ENCODE results near the gene FAR2. TPM values are rescaled to one million over a fixed set of nuclear protein-coding genes. Genes with fewer than 3 reads are reported as not detected.

Gene FAR2
- polyA plus RNA-seq, 1 of the 3 experiments (the other 2 are of a cell fraction): 7.4 TPM

GRCh38 chr12:29155079-29155478, 6.0 kb downstream of the FAR2 start (continued):
- TF ChIP-seq EP300 (IDR thresholded peaks at IDR 0.05; ENCODE audit: borderline replicate concordance in 1 of 2, low read depth in 1 of 2, low read length in 1 of 2) (no peak), RCOR1 (IDR thresholded peaks at IDR 0.05; ENCODE audit: low read length) (no peak), FOXJ3 (CRISPR knock-in tag; IDR thresholded peaks at IDR 0.05) (peak; percentile 70; the same call in 1 of the 2 replicates), USF1 (IDR thresholded peaks at IDR 0.05; ENCODE audit: borderline replicate concordance, low read depth) (no peak), NRF1 (IDR thresholded peaks at IDR 0.05; ENCODE audit: low read depth, low read length) (no peak)
- TF ChIP-seq, protein P1, sequence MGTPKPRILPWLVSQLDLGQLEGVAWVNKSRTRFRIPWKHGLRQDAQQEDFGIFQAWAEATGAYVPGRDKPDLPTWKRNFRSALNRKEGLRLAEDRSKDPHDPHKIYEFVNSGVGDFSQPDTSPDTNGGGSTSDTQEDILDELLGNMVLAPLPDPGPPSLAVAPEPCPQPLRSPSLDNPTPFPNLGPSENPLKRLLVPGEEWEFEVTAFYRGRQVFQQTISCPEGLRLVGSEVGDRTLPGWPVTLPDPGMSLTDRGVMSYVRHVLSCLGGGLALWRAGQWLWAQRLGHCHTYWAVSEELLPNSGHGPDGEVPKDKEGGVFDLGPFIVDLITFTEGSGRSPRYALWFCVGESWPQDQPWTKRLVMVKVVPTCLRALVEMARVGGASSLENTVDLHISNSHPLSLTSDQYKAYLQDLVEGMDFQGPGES (IDR thresholded peaks at IDR 0.05; ENCODE audit: low read depth, low read length): no peak

- no peaks in the 10 kb centered on the region for H3K9me2 ChIP-seq
- H3K9ac ChIP-seq: 0 out of 2 replicates have a peak overlapping the region, but pooled peaks have one; percentile 42
- H3K4me2 ChIP-seq: peak overlapping the region; percentile 63
- 7% methylated on average over 1 of the region's 1 CpG for WGBS (ENCODE audit: low lambda C conversion rate)
- H3K9me3 ChIP-seq: no peaks in the 10 kb centered on the region
- H3F3A ChIP-seq (replicated peaks; ENCODE audit: insufficient read depth): peaks cover 15% of the 10 kb centered on the region
- peaks cover 4 to 12% of the 10 kb centered on the region in 2 experiments for H3K4me1 ChIP-seq (ENCODE audit: control insufficient read depth in 1 of 2, insufficient read depth in 2 of 2, low read depth in 1 of 2, low read length in 1 of 2)
- H3K36me3 ChIP-seq (replicated peaks in 1 of 2; ENCODE audit: control insufficient read depth in 1 of 2, insufficient read depth in 2 of 2, low read length in 1 of 2): no peaks in the 10 kb centered on the region
- H4K20me1 ChIP-seq (ENCODE audit: insufficient read depth): no peaks in the 10 kb centered on the region
- ChIA-PET POLR2A (no interaction called here), CTCF (interaction anchor here (1.4 kb wide), 1 partner anchor 9 kb away, joined by 3 read pairs; the partner anchor contains the start of gene FAR2)
- no peak overlapping the region for H2AFZ ChIP-seq (ENCODE audit: low read depth)
- H3K79me2 ChIP-seq (ENCODE audit: insufficient read depth): no peaks in the 10 kb centered on the region
- no peak for DNase-seq
- peak overlapping the region in 1 of 2 experiments; percentile 80; a peak in 2 of 4 replicates for H3K27ac ChIP-seq (ENCODE audit: low read depth in 2 of 2, low read length in 1 of 2)
- no peaks in the 10 kb centered on the region for H3K27me3 ChIP-seq (ENCODE audit: insufficient read depth)
- H3K4me3 ChIP-seq (ENCODE audit: low read depth in 2 of 2, low read length in 1 of 2): no peak overlapping the region
- peak; percentile 61; the same call in 1 of the 2 replicates for TF ChIP-seq TEAD4 (IDR thresholded peaks at IDR 0.05; ENCODE audit: borderline replicate concordance, insufficient read depth)
- TF ChIP-seq TAF1 (IDR thresholded peaks at IDR 0.05; ENCODE audit: borderline replicate concordance, low read depth, low read length): no peak
- TF ChIP-seq GATA2 (CRISPR knock-in tag; IDR thresholded peaks at IDR 0.05): no peak
- TF ChIP-seq RFX5 (IDR thresholded peaks at IDR 0.05; ENCODE audit: low read length): no peak
- TF ChIP-seq, protein P2, sequence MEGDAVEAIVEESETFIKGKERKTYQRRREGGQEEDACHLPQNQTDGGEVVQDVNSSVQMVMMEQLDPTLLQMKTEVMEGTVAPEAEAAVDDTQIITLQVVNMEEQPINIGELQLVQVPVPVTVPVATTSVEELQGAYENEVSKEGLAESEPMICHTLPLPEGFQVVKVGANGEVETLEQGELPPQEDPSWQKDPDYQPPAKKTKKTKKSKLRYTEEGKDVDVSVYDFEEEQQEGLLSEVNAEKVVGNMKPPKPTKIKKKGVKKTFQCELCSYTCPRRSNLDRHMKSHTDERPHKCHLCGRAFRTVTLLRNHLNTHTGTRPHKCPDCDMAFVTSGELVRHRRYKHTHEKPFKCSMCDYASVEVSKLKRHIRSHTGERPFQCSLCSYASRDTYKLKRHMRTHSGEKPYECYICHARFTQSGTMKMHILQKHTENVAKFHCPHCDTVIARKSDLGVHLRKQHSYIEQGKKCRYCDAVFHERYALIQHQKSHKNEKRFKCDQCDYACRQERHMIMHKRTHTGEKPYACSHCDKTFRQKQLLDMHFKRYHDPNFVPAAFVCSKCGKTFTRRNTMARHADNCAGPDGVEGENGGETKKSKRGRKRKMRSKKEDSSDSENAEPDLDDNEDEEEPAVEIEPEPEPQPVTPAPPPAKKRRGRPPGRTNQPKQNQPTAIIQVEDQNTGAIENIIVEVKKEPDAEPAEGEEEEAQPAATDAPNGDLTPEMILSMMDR (IDR thresholded peaks at IDR 0.05): no peak
- peak in 1 of 2 experiments; percentile 80; a peak in 2 of 4 replicates for TF ChIP-seq EP300 (IDR thresholded peaks at IDR 0.05; ENCODE audit: borderline replicate concordance in 1 of 2, low read depth in 1 of 2, low read length in 1 of 2)
- peak; percentile 46 for TF ChIP-seq JUND (IDR thresholded peaks at IDR 0.05)
- TF ChIP-seq, protein P1 (IDR thresholded peaks at IDR 0.05; ENCODE audit: low read depth, low read length): no peak
- no peak for TF ChIP-seq MAX (IDR thresholded peaks at IDR 0.05; ENCODE audit: low read depth)
- peak; percentile 64; the same call in 1 of the 2 replicates for TF ChIP-seq FOSL2 (IDR thresholded peaks at IDR 0.05; ENCODE audit: borderline replicate concordance, low read depth)
- TF ChIP-seq NFIC (IDR thresholded peaks at IDR 0.05; ENCODE audit: borderline replicate concordance): peak; percentile 86
- no peak for TF ChIP-seq SIN3A (IDR thresholded peaks at IDR 0.05; ENCODE audit: borderline replicate concordance, low read depth, low read length)
- no peak for TF ChIP-seq USF2 (IDR thresholded peaks at IDR 0.05; ENCODE audit: borderline replicate concordance, low read depth, low read length)
- no peak for TF ChIP-seq MXI1 (IDR thresholded peaks at IDR 0.05; ENCODE audit: low read depth, low read length)
- TF ChIP-seq USF1 (IDR thresholded peaks at IDR 0.05; ENCODE audit: borderline replicate concordance, low read depth): no peak
- TF ChIP-seq FOXJ3 (CRISPR knock-in tag; IDR thresholded peaks at IDR 0.05): no peak
- TF ChIP-seq, protein P3, sequence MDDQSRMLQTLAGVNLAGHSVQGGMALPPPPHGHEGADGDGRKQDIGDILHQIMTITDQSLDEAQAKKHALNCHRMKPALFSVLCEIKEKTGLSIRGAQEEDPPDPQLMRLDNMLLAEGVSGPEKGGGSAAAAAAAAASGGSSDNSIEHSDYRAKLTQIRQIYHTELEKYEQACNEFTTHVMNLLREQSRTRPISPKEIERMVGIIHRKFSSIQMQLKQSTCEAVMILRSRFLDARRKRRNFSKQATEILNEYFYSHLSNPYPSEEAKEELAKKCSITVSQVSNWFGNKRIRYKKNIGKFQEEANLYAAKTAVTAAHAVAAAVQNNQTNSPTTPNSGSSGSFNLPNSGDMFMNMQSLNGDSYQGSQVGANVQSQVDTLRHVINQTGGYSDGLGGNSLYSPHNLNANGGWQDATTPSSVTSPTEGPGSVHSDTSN (IDR thresholded peaks at IDR 0.05): peak; percentile 66
- TF ChIP-seq ELF1 (IDR thresholded peaks at IDR 0.05): no peak
- TF ChIP-seq YY1 (IDR thresholded peaks at IDR 0.05; ENCODE audit: low read depth): peak; percentile 60; the same call in 1 of the 2 replicates
- no peak for TF ChIP-seq NRF1 (IDR thresholded peaks at IDR 0.05; ENCODE audit: low read depth, low read length)
- no peak for TF ChIP-seq FOXM1 (IDR thresholded peaks at IDR 0.05; ENCODE audit: low read depth)
Measured at GRCh38 chr12:29157486-29157946, 8.4 kb downstream of the FAR2 start.
